Cardiac muscle cell (in vitro differentiated cells and primary cell): ENCODE data around the gene MACROD2. TPM values are rescaled to one million over a fixed set of nuclear protein-coding genes. Genes with fewer than 3 reads are reported as not detected.

Experiments
- DNase-seq, 2 donors: peaks; one replicate each; pipeline versions ENCODE4 v3.0.0 to v3.0.0-alpha.2; 2010 to 2017; ENCODE audit warnings: low read depth in 1 of 2, low spot score in 1 of 2
- H3K27ac ChIP-seq: fragments of 200-600 bp; sonication (generic); 2 replicates; pipeline ENCODE4 v1.5.1; 2016
- H3K27me3 ChIP-seq: fragments of 200-600 bp; sonication (generic); 2 replicates; pipeline ENCODE4 v1.6.0; 2016; ENCODE audit warnings: control low read depth
- H3K36me3 ChIP-seq: fragments of 200-600 bp; sonication (generic); 2 replicates; pipeline ENCODE4 v1.5.1; 2016; ENCODE audit warnings: control low read depth
- H3K4me1 ChIP-seq: fragments of 200-600 bp; sonication (generic); 2 replicates; pipeline ENCODE4 v1.8.1; 2017; ENCODE audit warnings: low read depth, mild to moderate bottlenecking, mixed run types
- H3K4me3 ChIP-seq: fragments of 200-600 bp; sonication (generic); 2 replicates; pipeline ENCODE4 v1.5.1; 2016; ENCODE audit warnings: mild to moderate bottlenecking
- H3K9me3 ChIP-seq: fragments of 200-600 bp; sonication (generic); 2 replicates; pipeline ENCODE4 v1.5.1; 2017; ENCODE audit warnings: low read depth, mild to moderate bottlenecking, control low read depth
- polyA plus RNA-seq: library from polyadenylated mRNA; unstranded; fragments of >200 nt; fragmentation: Nextera tagmentation; extraction: Ambion mirVana; gene quantifications from 2 replicates; pipeline ENCODE4 v1.2.1, GENCODE V29; 2016
- total RNA-seq: library from RNA; depleted of rRNA; stranded (reverse); fragments of >200 nt; gene quantifications from 2 replicates; pipeline ENCODE4 v1.2.3, GENCODE V29; 2016
- TF ChIP-seq, protein P1 (sequence below): IDR thresholded peaks from 2 replicates; pipeline ENCODE4 v1.5.1; 2012; ENCODE audit warnings: low read depth, mild to moderate bottlenecking, low read length

The MACROD2 gene
- total and polyA plus RNA-seq, 2 experiments from 2014 or later: 9.3 to 14.4 TPM

DNA sequence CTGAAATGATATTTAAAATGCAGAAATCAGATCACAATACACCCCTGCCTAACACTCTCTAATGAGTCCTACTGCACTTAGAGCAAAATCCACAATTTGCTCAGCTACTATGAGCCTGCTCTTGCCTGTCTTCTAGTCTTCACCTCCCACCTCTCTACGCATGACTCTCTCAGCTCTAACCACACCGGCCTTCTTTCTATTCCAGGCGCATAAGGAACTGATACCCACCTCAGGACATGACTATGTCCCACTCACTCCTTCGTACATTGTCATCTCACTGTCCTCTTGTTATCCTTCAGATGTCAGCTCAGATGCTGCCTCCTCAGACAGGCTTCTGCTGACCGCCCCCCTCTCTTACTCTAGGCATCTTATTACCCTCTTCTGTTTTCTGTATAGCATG, 543.1 kb downstream of the MACROD2 start:
- Histone ChIP-seq H3K4me1 (no peaks in the 10 kb centered on the region), H3K27me3 (no peaks in the 10 kb centered on the region), H3K9me3 (no peaks in the 10 kb centered on the region), H3K36me3 (no peaks in the 10 kb centered on the region), H3K27ac (no peak overlapping the region), H3K4me3 (no peak overlapping the region)
- TF ChIP-seq, protein P1, sequence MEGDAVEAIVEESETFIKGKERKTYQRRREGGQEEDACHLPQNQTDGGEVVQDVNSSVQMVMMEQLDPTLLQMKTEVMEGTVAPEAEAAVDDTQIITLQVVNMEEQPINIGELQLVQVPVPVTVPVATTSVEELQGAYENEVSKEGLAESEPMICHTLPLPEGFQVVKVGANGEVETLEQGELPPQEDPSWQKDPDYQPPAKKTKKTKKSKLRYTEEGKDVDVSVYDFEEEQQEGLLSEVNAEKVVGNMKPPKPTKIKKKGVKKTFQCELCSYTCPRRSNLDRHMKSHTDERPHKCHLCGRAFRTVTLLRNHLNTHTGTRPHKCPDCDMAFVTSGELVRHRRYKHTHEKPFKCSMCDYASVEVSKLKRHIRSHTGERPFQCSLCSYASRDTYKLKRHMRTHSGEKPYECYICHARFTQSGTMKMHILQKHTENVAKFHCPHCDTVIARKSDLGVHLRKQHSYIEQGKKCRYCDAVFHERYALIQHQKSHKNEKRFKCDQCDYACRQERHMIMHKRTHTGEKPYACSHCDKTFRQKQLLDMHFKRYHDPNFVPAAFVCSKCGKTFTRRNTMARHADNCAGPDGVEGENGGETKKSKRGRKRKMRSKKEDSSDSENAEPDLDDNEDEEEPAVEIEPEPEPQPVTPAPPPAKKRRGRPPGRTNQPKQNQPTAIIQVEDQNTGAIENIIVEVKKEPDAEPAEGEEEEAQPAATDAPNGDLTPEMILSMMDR: no peak
- no peak for DNase-seq

DNA sequence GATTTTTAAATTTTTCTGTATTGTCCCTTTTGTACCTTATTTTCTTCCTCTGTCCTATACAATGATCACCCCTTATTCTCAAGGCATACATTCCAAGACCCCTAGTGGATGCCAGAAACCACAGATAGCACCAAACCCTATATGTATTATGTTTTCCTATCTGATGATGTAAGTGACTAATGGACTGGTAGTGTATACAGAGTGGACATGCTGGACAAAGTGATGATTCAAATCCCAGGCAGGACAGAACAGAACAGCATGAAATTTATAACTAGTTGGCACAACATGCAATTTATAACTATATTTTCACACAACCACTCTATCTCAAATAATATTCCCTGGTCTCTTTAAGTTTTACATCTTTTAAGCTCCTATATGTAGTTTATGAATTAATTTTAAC, 547.7 kb downstream of the MACROD2 start:
- TF ChIP-seq, protein P1: no peak

DNA sequence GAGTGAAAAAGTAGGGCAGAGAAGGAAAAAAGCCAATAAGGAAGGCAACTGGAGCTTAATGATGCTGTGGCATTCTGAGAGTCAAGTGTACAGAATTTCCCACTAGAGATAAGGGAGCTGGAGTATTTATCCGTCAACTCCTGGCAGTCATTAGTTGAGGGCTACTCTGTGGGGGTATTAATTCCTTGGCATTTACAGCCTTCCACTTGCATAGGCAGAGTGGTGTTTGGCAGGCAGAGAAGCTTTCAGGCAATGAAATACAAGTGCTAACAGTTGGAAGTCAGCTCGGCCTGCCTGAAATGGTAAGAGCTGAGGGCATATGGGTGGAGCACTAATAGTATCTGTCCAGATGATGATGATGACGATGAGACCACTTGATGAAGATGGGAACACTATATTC, 549.4 kb downstream of the MACROD2 start:
- no peaks in the 10 kb centered on the region for H3K36me3 ChIP-seq
- TF ChIP-seq, protein P1: no peak
- no peak overlapping the region for H3K4me3 ChIP-seq
- no peak overlapping the region for H3K27ac ChIP-seq
- H3K9me3 ChIP-seq: no peaks in the 10 kb centered on the region
- H3K27me3 ChIP-seq: no peaks in the 10 kb centered on the region
- H3K4me1 ChIP-seq: no peaks in the 10 kb centered on the region
- peak in 1 of 2 donors; percentile 39 for DNase-seq

More for the DNA sequence above, 547.7 kb downstream of the MACROD2 start:
- H3K4me1 ChIP-seq: no peaks in the 10 kb centered on the region
- no peak overlapping the region for H3K4me3 ChIP-seq
- H3K36me3 ChIP-seq: no peaks in the 10 kb centered on the region
- DNase-seq: no peak
- no peaks in the 10 kb centered on the region for H3K27me3 ChIP-seq
- H3K27ac ChIP-seq: no peak overlapping the region
- H3K9me3 ChIP-seq: no peaks in the 10 kb centered on the region

DNA sequence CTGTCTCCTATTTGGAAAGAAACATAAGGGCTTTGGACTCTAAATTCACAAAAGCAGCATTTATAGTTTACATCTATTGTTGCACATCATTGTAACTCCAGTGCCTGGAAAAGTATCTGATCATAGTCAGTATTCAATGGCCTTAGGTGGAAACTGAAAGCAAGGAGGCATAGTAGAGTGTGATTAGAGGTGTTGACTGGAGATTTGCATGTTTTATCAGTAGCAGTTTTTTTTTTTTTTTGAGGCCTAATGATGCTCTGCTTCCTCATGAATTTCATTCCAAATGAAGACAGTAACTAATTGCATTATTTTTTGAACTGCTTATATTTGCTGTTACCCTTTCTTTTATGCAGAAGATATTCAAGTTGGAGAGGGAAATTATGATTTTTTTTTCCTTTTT, 555.3 kb downstream of the MACROD2 start:
- no peak overlapping the region for H3K27ac ChIP-seq
- no peaks in the 10 kb centered on the region for H3K27me3 ChIP-seq
- no peak overlapping the region for H3K4me3 ChIP-seq
- no peak for DNase-seq
- no peaks in the 10 kb centered on the region for H3K4me1 ChIP-seq
- no peaks in the 10 kb centered on the region for H3K36me3 ChIP-seq
- no peaks in the 10 kb centered on the region for H3K9me3 ChIP-seq
- TF ChIP-seq, protein P1: no peak

DNA sequence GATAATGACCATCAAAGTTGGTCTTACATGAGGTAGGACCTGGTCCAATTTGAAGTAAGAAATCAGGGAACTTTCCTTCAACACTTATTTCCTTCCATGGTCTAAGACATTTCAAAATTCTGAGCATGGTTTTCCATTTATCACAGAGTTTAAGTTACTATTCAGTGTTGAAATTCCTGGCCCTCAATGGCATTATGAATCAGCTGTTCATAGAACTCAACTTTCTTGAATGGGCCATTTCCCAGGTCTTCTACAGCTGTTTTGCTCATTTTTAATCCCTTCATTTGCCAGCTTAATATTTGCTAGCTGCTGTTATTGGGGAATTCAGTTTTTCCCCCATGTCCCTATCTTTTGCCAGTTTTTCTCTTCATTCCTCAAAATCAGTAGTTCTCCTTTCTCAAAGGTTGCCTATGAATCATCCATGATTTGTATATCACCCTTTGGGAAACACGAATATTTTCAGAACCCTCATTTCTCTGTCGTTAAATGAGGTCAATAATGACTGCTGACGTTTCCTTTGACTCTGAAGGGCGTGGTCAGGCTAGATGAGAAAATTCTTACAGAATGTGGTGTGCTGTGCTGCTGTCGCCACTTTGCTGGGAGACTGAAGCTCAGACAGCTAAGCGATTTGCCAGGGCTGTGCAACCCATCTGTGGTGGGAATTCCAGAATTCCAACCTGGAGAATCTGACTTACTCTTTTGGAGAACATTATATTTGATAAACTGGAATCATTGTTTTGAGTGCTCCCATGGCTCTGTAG, 558.6 kb downstream of the MACROD2 start:
- Histone ChIP-seq H3K4me3 (no peak overlapping the region), H3K4me1 (no peaks in the 10 kb centered on the region), H3K9me3 (no peaks in the 10 kb centered on the region), H3K27ac (no peak overlapping the region), H3K36me3 (no peaks in the 10 kb centered on the region), H3K27me3 (no peaks in the 10 kb centered on the region)
- peak in 1 of 2 donors; percentile 1 for DNase-seq
- TF ChIP-seq, protein P1: no peak
